ENCODE measurements around the gene GTF2F2.

DNA sequence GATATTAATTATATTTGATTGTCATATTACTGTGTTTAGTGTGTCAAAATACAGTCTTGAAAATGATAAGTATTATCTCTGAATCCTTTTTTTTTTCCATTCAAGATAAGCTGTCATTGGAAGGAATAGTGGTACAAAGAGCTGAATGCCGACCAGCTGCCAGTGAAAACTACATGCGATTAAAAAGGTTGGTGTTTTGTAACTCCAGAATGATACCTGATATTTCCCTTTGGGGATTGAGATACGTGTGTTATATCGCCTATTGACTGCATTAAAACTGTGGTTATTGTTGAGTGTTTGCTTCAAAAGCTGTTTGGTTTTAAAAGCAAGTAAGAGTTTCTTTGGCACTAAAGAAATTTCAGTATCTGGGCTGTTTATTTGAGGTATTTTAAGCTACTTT, 87.0 kb downstream of the GTF2F2 start:
- TF ChIP-seq, protein P1, sequence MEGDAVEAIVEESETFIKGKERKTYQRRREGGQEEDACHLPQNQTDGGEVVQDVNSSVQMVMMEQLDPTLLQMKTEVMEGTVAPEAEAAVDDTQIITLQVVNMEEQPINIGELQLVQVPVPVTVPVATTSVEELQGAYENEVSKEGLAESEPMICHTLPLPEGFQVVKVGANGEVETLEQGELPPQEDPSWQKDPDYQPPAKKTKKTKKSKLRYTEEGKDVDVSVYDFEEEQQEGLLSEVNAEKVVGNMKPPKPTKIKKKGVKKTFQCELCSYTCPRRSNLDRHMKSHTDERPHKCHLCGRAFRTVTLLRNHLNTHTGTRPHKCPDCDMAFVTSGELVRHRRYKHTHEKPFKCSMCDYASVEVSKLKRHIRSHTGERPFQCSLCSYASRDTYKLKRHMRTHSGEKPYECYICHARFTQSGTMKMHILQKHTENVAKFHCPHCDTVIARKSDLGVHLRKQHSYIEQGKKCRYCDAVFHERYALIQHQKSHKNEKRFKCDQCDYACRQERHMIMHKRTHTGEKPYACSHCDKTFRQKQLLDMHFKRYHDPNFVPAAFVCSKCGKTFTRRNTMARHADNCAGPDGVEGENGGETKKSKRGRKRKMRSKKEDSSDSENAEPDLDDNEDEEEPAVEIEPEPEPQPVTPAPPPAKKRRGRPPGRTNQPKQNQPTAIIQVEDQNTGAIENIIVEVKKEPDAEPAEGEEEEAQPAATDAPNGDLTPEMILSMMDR (IDR thresholded peaks at IDR 0.05) = no peak
- no peak for TF ChIP-seq POLR2AphosphoS5 (IDR thresholded peaks at IDR 0.05)
- no peak for TF ChIP-seq POLR2A (IDR thresholded peaks at IDR 0.05)
- TF ChIP-seq EP300 (IDR thresholded peaks at IDR 0.05) = no peak

Data from upper lobe of left lung (tissue), 4 donors.